GM18517 (cell line): ENCODE measurements around the gene STARD8.

Experiments used
- ATAC-seq: cut with Tn5 transposase; IDR thresholded peaks from one replicate; pipeline ENCODE4 v1.9.1; 2021; ENCODE audit warnings: mild to moderate bottlenecking, moderate library complexity; ENCODE audit not compliant: unreplicated experiment

Gene STARD8

GRCh38 chrX:68690936-68691501 is 43.6 kb downstream of the STARD8 start:
- no peak for ATAC-seq

- no peak for ATAC-seq
These were observed 44.5 kb downstream of the STARD8 start for GRCh38 chrX:68691921-68692320.

- no peak for ATAC-seq
These were observed 45.2 kb downstream of the STARD8 start for GRCh38 chrX:68692651-68693050.

GRCh38 chrX:68693481-68694434 is 46.3 kb downstream of the STARD8 start:
- ATAC-seq: no peak

GRCh38 chrX:68694435-68695205 is 47.2 kb downstream of the STARD8 start:
- no peak for ATAC-seq

- no peak for ATAC-seq
These were observed 47.9 kb downstream of the STARD8 start for GRCh38 chrX:68695206-68695845.

GRCh38 chrX:68696267-68696990 is 49.0 kb downstream of the STARD8 start:
- ATAC-seq: no peak

GRCh38 chrX:68697036-68697435 is 49.6 kb downstream of the STARD8 start:
- no peak for ATAC-seq

GRCh38 chrX:68697465-68698125 is 50.1 kb downstream of the STARD8 start:
- no peak for ATAC-seq

- ATAC-seq: no peak
These were observed 51.5 kb downstream of the STARD8 start for GRCh38 chrX:68698942-68699341.

- ATAC-seq: no peak
These were observed 52.7 kb downstream of the STARD8 start for GRCh38 chrX:68699960-68700746.

GRCh38 chrX:68703369-68703768 is 55.9 kb downstream of the STARD8 start:
- no peak for ATAC-seq

GRCh38 chrX:68703846-68704245 is 56.4 kb downstream of the STARD8 start:
- ATAC-seq: no peak

GRCh38 chrX:68705986-68706385 is 58.5 kb downstream of the STARD8 start:
- no peak for ATAC-seq

GRCh38 chrX:68708503-68709290 is 61.2 kb downstream of the STARD8 start:
- ATAC-seq: no peak

- no peak for ATAC-seq
These were observed 63.6 kb downstream of the STARD8 start for GRCh38 chrX:68710870-68711576.

GRCh38 chrX:68711845-68712244 is 64.4 kb downstream of the STARD8 start:
- no peak for ATAC-seq

- ATAC-seq: no peak
These were observed 67.4 kb downstream of the STARD8 start for GRCh38 chrX:68714856-68715255.
